SH-SY5Y (cell line): ENCODE data around the gene HOXC12.

Experiments
- GATA2 ChIP-seq: IDR thresholded peaks from 2 replicates; pipeline ENCODE4 v1.6.1; 2011; ENCODE audit warnings: mild to moderate bottlenecking, low read depth, low read length
- GATA3 ChIP-seq: IDR thresholded peaks from 2 replicates; pipeline ENCODE4 v1.6.1; 2011; ENCODE audit warnings: low read depth, mild to moderate bottlenecking, low read length, moderate library complexity

The HOXC12 gene

GRCh38 chr12:53949631-53950436, 4.9 kb upstream of the HOXC12 start:
- TF ChIP-seq GATA2 (no peak), GATA3 (no peak)

- TF ChIP-seq GATA2 (no peak), GATA3 (no peak)
These were observed 4.3 kb upstream of the HOXC12 start for GRCh38 chr12:53950437-53950773.

GRCh38 chr12:53950789-53951576, 3.7 kb upstream of the HOXC12 start:
- TF ChIP-seq GATA3, result no peak
- TF ChIP-seq GATA2, result no peak

DNA sequence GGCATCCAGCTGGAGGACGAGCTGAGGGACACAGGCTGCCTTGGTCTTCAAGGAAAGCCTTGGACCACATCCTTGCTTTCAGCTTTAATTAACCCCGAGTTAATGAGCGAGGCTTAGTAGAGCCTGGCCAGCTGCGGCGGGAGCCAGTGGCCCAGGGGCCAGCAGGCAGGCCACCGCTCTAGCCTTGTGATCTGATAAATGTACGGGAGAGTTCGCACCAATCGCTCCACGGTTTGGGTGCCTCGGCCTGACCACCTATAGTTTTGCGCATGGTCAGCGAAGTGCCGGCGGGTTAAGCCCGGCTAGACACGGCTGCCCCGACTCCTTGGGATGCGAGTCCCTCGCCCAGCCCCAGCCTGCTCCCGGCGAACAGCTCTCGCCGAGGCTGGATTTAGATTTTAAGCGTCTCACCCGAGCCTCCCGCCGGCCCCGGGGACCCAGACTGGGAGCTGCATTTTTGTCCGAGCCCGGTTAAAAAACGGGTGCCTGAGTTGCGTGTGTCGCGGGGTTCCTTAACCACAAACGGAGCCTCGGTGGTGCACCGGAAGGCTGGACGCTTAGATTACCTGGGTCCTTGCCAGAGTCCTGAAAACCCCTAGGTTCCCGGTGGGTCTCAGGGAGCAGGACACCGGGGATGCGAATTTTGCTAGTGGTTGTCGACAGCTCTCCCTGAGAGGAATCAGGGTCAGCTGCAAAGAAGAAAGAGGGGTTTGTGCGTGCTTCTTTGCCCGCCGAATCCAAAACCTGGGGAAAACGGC, 2.9 kb upstream of the HOXC12 start:
- TF ChIP-seq GATA2 (no peak), GATA3 (no peak)

DNA sequence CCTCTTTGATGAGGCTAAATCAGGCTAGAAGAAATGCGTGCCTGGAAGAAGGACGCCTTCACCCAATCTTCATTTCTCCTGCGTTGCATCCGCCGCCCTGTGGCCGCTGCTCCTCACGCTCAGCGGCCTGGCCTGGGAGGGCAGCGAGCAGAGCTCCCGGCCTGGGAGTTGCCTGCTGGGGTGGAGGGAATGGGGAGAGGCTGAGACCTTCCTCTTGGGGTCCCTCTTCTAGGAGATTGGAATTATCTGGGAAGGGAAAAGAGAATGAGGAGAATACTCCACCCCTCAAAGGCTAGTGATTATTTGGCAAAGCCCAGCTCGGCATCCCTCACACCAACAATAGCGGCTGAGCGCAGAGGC, 2.4 kb upstream of the HOXC12 start:
- no peak for TF ChIP-seq GATA2

GRCh38 chr12:53952871-53953734, 1.6 kb upstream of the HOXC12 start:
- no peak for TF ChIP-seq GATA3
- TF ChIP-seq GATA2, result no peak

GRCh38 chr12:53953831-53954693, 641 bp upstream of the HOXC12 start:
- TF ChIP-seq GATA3 (no peak), GATA2 (no peak)

DNA sequence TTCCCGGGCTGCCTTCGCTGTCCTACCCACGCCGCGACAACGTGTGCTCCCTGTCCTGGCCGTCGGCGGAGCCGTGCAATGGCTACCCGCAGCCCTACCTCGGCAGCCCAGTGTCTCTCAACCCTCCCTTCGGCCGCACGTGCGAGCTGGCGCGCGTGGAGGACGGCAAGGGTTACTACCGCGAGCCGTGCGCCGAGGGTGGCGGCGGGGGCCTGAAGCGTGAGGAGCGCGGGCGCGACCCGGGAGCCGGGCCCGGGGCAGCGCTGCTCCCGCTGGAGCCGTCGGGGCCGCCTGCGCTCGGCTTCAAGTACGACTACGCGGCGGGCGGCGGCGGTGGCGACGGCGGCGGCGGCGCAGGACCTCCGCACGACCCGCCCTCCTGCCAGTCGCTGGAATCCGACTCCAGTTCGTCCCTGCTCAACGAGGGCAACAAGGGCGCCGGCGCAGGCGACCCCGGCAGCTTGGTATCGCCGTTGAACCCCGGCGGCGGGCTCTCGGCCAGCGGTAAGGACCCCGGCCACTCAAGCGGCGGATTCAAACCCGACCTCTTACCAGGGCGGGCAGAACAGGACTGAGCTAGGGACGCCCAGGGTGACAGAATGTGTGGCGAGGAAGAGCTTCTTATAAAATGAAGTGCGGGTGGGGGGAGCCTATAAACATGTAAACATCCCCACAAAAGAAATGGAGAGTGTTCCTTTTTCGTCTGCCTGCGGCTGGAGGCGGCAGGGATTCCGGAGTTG, 503 bp downstream of the HOXC12 start:
- TF ChIP-seq GATA2 (no peak), GATA3 (no peak)

- no peak for TF ChIP-seq GATA3
- no peak for TF ChIP-seq GATA2
These were observed 1.1 kb downstream of the HOXC12 start for GRCh38 chr12:53955776-53956250.

GRCh38 chr12:53956251-53956887, 1.7 kb downstream of the HOXC12 start:
- TF ChIP-seq GATA3 (no peak), GATA2 (no peak)

DNA sequence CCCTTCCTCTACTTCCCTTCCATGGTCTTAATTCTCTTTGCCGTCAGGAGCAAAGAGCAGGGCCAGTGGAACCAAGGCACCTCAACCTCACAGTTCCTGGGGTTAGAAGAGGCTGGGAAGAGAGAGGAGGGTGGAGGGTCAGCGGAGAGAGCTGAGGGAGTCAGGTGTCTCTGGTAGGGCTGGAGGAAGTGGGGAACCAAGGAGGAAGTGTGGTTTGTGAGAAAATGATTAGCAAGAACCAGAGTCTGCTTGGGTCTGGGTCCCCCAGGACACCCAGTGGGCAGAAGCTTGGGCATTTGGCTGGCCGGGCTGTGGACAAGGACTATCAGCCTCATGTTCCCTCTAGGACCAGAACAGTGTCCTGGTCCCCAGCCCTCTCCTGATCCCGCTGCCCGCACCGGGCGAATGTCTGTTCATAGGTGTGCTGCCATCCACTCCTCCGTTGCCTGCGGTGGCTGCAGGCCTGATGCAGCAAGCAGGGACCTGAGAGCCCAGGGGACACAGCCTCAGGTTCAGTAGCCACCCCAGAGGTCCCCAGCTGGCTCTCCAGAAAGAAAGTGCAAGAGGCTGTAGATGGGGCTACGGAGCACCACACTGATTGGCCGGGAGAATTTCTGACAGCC, 2.3 kb downstream of the HOXC12 start:
- TF ChIP-seq GATA3, result no peak
- no peak for TF ChIP-seq GATA2
